Fibroblast of the aortic adventitia (primary cell): ENCODE data around the gene HERPUD1. TPM values are rescaled to one million over a fixed set of nuclear protein-coding genes. Genes with fewer than 3 reads are reported as not detected.

ENCODE experiments used
- DNase-seq: peaks from one replicate; pipeline ENCODE4 v3.0.0-alpha.2; 2010; ENCODE audit warnings: low read depth
- H3K4me3 ChIP-seq: 2 replicates; pipeline ENCODE4 v1.5.1; 2011; ENCODE audit warnings: low read depth, mild to moderate bottlenecking, control low read depth, low read length, moderate library complexity
- CTCF ChIP-seq: IDR thresholded peaks from 2 replicates; pipeline ENCODE4 v1.5.1; 2011; ENCODE audit warnings: mild to moderate bottlenecking, low read length, control low read depth, inconsistent platforms; ENCODE audit not compliant: insufficient read depth
- total RNA-seq: library from RNA; depleted of rRNA; stranded (reverse); fragments of >200 nt; gene quantifications from 2 replicates; pipeline ENCODE4 v1.2.3, GENCODE V29; 2012; ENCODE audit warnings: low replicate concordance

HERPUD1 gene
- total RNA-seq, 1 donor: 151 TPM

- H3K4me3 ChIP-seq: no peak overlapping the region
- no peak for TF ChIP-seq CTCF
- peak; percentile 91 for DNase-seq
These were observed 21.0 kb upstream of the HERPUD1 start for GRCh38 chr16:56910654-56911539.

GRCh38 chr16:56911771-56912571 is 20.0 kb upstream of the HERPUD1 start:
- no peak overlapping the region for H3K4me3 ChIP-seq
- TF ChIP-seq CTCF: no peak
- peak; percentile 64 for DNase-seq

- H3K4me3 ChIP-seq: no peak overlapping the region
- peak; percentile 82 for DNase-seq
- TF ChIP-seq CTCF: no peak
These were observed 18.9 kb upstream of the HERPUD1 start for GRCh38 chr16:56912746-56913708.

GRCh38 chr16:56914896-56915295 is 17.0 kb upstream of the HERPUD1 start:
- no peak for TF ChIP-seq CTCF
- DNase-seq: no peak
- H3K4me3 ChIP-seq: no peak overlapping the region

GRCh38 chr16:56915336-56916119 is 16.4 kb upstream of the HERPUD1 start:
- peak; percentile 65 for DNase-seq
- no peak for TF ChIP-seq CTCF
- H3K4me3 ChIP-seq: no peak overlapping the region
